Uterus (tissue), 4 donors: ENCODE data around the gene PRKAG2. TPM values are rescaled to one million over a fixed set of nuclear protein-coding genes. Genes with fewer than 3 reads are reported as not detected.

ENCODE experiments used
- DNase-seq, 2 donors: peaks; one replicate each; pipeline ENCODE4 v3.0.0-alpha.2; 2019 to 2020
- H3K27ac ChIP-seq, 2 donors: fragments of 200-600 bp; sonication (generic); 1 replicate in 1 of 2; 2 replicates in 1 of 2; pipeline ENCODE4 v1.5.1; 2016 to 2018
- H3K27me3 ChIP-seq, 2 donors: fragments of 200-600 bp; sonication (generic); one replicate each; pipeline ENCODE4 v1.5.1; 2018 to 2019; ENCODE audit warnings: control low read depth in 1 of 2
- H3K36me3 ChIP-seq, 2 donors: fragments of 200-600 bp; sonication (generic); one replicate each; pipeline ENCODE4 v1.5.1; 2019; ENCODE audit warnings: control low read depth in 1 of 2
- H3K4me1 ChIP-seq, 2 donors: fragments of 200-600 bp; sonication (generic); one replicate each; pipeline ENCODE4 v1.5.1; 2018 to 2019; ENCODE audit warnings: control low read depth in 1 of 2
- H3K4me3 ChIP-seq, 2 donors: fragments of 200-600 bp; sonication (generic); 1 replicate in 1 of 2; 2 replicates in 1 of 2; pipeline ENCODE4 v1.5.1; 2018 to 2019; ENCODE audit warnings: mild to moderate bottlenecking in 1 of 2
- H3K9me3 ChIP-seq, 2 donors: fragments of 200-600 bp; sonication (generic); one replicate each; pipeline ENCODE4 v1.5.1; 2019; ENCODE audit warnings: control low read depth in 1 of 2
- CTCF ChIP-seq, 4 experiments: fragments of 200-600 bp in 2 of 4; fragments of 450-650 bp in 2 of 4; sonication (generic) in 2 of 4; IDR thresholded peaks; one replicate each; pipeline ENCODE4 v1.5.1; 2016 to 2019; ENCODE audit warnings: antibody characterized with exemption in 4 of 4, mild to moderate bottlenecking in 2 of 4, moderate library complexity in 1 of 4
- POLR2A ChIP-seq, 2 donors: fragments of 450-650 bp; IDR thresholded peaks; one replicate each; pipeline ENCODE4 v1.6.1; 2016; ENCODE audit warnings: antibody characterized with exemption in 2 of 2, mild to moderate bottlenecking in 1 of 2, moderate library complexity in 1 of 2
- intact Hi-C: fragments of 100-400 bp; cut with DNase I; formaldehyde crosslinking; loops from one replicate; pipeline ENCODE4 v1.15.1; 2023; ENCODE audit warnings: low total_unique reads
- total RNA-seq, 4 donors: library from RNA; depleted of rRNA in 3 of 4; stranded (reverse); fragments of >200 nt in 3 of 4; gene quantifications; one replicate each; pipeline versions ENCODE4 v1.1.0 to v1.2.4, GENCODE V29; 2014 to 2023
- donor health status: DM: yes; HTN: yes; CAD: no.

The PRKAG2 gene
- total RNA-seq, 4 donors from 2014 or later: 15.1 to 66.2 (median 33.6) TPM

GRCh38 chr7:151695951-151696541 lies 180.9 kb downstream of the PRKAG2 start:
- no peak for TF ChIP-seq CTCF (IDR thresholded peaks at IDR 0.05)
- no peak for TF ChIP-seq POLR2A (IDR thresholded peaks at IDR 0.05)
- Histone ChIP-seq H3K4me3 (no peak overlapping the region), H3K27ac (no peak overlapping the region), H3K9me3 (no peaks in the 10 kb centered on the region), H3K27me3 (no peaks in the 10 kb centered on the region), H3K4me1 (no peaks in the 10 kb centered on the region), H3K36me3 (no peaks in the 10 kb centered on the region)
- intact Hi-C loops: no loop called here
- no peak for DNase-seq

- no peak for TF ChIP-seq POLR2A (IDR thresholded peaks at IDR 0.05)
- no peak overlapping the region for H3K27ac ChIP-seq
- intact Hi-C loops: no loop called here
- H3K27me3 ChIP-seq: no peaks in the 10 kb centered on the region
- DNase-seq: no peak
- H3K4me1 ChIP-seq: no peaks in the 10 kb centered on the region
- no peaks in the 10 kb centered on the region for H3K9me3 ChIP-seq
- H3K36me3 ChIP-seq: no peaks in the 10 kb centered on the region
- no peak overlapping the region for H3K4me3 ChIP-seq
Measured at GRCh38 chr7:151694828-151695580, 181.9 kb downstream of the PRKAG2 start.

- Histone ChIP-seq H3K4me1 (no peaks in the 10 kb centered on the region), H3K36me3 (no peaks in the 10 kb centered on the region), H3K27ac (no peak overlapping the region), H3K27me3 (no peaks in the 10 kb centered on the region), H3K4me3 (no peak overlapping the region), H3K9me3 (no peaks in the 10 kb centered on the region)
- DNase-seq: no peak
- TF ChIP-seq CTCF (IDR thresholded peaks at IDR 0.05) (no peak), POLR2A (IDR thresholded peaks at IDR 0.05) (no peak)
- intact Hi-C loops: no loop called here
Measured at GRCh38 chr7:151694441-151694827, 182.5 kb downstream of the PRKAG2 start.

GRCh38 chr7:151693140-151693539 lies 183.8 kb downstream of the PRKAG2 start:
- Histone ChIP-seq H3K9me3 (no peaks in the 10 kb centered on the region), H3K4me1 (peaks cover 0 to under 1% of the 10 kb centered on the region in 2 donors), H3K4me3 (no peak overlapping the region), H3K27ac (no peak overlapping the region), H3K27me3 (no peaks in the 10 kb centered on the region), H3K36me3 (no peaks in the 10 kb centered on the region)
- intact Hi-C loops: no loop called here
- DNase-seq: no peak
- TF ChIP-seq CTCF (IDR thresholded peaks at IDR 0.05): no peak
- TF ChIP-seq POLR2A (IDR thresholded peaks at IDR 0.05): no peak

- no peaks in the 10 kb centered on the region for H3K9me3 ChIP-seq
- no peak overlapping the region for H3K4me3 ChIP-seq
- TF ChIP-seq POLR2A (IDR thresholded peaks at IDR 0.05) (no peak), CTCF (IDR thresholded peaks at IDR 0.05) (no peak)
- DNase-seq: no peak
- H3K36me3 ChIP-seq: no peaks in the 10 kb centered on the region
- intact Hi-C loops: no loop called here
- H3K4me1 ChIP-seq: peaks cover 0 to 5% of the 10 kb centered on the region in 2 donors
- no peaks in the 10 kb centered on the region for H3K27me3 ChIP-seq
- H3K27ac ChIP-seq: no peak overlapping the region
Measured at GRCh38 chr7:151692721-151693120, 184.2 kb downstream of the PRKAG2 start.
